ENCODE results near the gene IL1RAPL2. TPM values are rescaled to one million over a fixed set of nuclear protein-coding genes. Genes with fewer than 3 reads are reported as not detected.

Gene IL1RAPL2
- total RNA-seq, 1 experiment from 2014 or later = 1.6 TPM

- no TSS peak for BruUV-seq (replicated peaks)
- no peak overlapping the region for H3K27ac ChIP-seq
- no peaks in the 10 kb centered on the region for H3K79me2 ChIP-seq (ENCODE audit: low read depth)
- no peak for TF ChIP-seq EZH2 (IDR thresholded peaks at IDR 0.05; ENCODE audit: low read depth)
- H3K4me2 ChIP-seq = no peak overlapping the region
- no peaks in the 10 kb centered on the region for H3K27me3 ChIP-seq (ENCODE audit: insufficient read depth, low read depth)
- H4K20me1 ChIP-seq (ENCODE audit: insufficient read depth) = no peaks in the 10 kb centered on the region; the same call in 1 of the 2 replicates
- H3K9me3 ChIP-seq (ENCODE audit: insufficient read depth, low read depth) = no peaks in the 10 kb centered on the region
- H3K36me3 ChIP-seq (ENCODE audit: low read depth) = no peaks in the 10 kb centered on the region
- no peak for DNase-seq
- no peak overlapping the region for H3K4me3 ChIP-seq
- ChIA-PET POLR2A (ENCODE audit: unreplicated experiment) (no interaction called here), CTCF (no interaction called here)
- intact Hi-C loops (cut with micrococcal nuclease; ENCODE audit: unreplicated experiment) = no loop called here
- H2AFZ ChIP-seq = no peak overlapping the region
- H3K9me2 ChIP-seq (ENCODE audit: insufficient read depth) = no peaks in the 10 kb centered on the region
- no peaks in the 10 kb centered on the region for H3K4me1 ChIP-seq (replicated peaks; ENCODE audit: insufficient read depth)
- no peaks in the 10 kb centered on the region for H3F3A ChIP-seq (ENCODE audit: insufficient read depth, low read depth)
Measured at GRCh38 chrX:104833401-104833800, 267.4 kb downstream of the IL1RAPL2 start.

DNA sequence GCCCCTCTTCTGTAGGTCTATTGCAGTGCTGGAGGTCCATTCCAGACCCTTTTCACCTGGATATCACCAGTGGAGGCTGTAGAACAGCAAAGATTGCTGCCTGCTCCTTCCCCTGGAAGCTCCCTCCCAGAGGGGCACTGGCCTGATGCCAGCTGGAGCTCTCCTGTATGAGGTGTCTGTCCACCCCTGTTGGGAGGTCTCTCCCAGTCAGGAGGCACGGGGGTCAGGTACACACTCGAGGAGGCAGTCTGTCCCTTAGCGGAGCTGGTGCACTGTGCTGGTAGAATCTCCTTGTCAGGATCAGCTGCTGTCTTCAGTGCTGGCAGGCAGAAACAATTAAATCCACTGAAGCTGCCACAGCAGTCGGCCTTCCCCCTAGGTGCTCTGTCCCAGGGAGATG, 276.6 kb downstream of the IL1RAPL2 start:
- intact Hi-C loops (cut with micrococcal nuclease; ENCODE audit: unreplicated experiment) = no loop called here
- Histone ChIP-seq H3K4me2 (no peak overlapping the region), H3K36me3 (ENCODE audit: low read depth) (no peaks in the 10 kb centered on the region), H3K27ac (no peak overlapping the region), H3K9me2 (ENCODE audit: insufficient read depth) (no peaks in the 10 kb centered on the region), H2AFZ (no peak overlapping the region), H3K9me3 (ENCODE audit: insufficient read depth, low read depth) (no peaks in the 10 kb centered on the region), H3K27me3 (ENCODE audit: insufficient read depth, low read depth) (no peaks in the 10 kb centered on the region), H4K20me1 (ENCODE audit: insufficient read depth) (no peaks in the 10 kb centered on the region), H3K4me1 (replicated peaks; ENCODE audit: insufficient read depth) (no peaks in the 10 kb centered on the region), H3K79me2 (ENCODE audit: low read depth) (no peaks in the 10 kb centered on the region), H3F3A (ENCODE audit: insufficient read depth, low read depth) (no peaks in the 10 kb centered on the region), H3K4me3 (no peak overlapping the region)
- ChIA-PET CTCF (no interaction called here), POLR2A (ENCODE audit: unreplicated experiment) (no interaction called here)
- no peak for DNase-seq
- TF ChIP-seq EZH2 (IDR thresholded peaks at IDR 0.05; ENCODE audit: low read depth) (no peak), CTCF (conservative IDR thresholded peaks at IDR 0.05) (no peak)
- BruUV-seq (replicated peaks) = no TSS peak

DNA sequence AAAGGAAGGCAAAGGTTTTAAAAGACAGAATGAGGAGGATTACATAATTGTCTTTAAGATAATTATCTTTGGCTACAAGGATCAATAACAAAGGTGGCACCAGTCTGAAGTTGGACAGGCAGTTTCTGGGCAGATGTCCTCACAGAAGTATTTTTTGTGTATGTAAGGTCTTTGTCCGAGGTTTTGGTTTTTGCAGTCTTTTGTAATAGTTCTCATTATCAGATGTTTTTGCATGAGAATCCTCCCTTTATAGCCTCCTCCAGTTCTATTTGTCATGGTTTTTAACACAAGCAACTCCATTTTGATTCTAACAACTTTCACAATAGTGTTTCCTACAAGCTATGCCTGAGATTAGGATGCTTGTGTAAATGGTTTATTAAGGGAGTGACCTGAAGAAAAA, 286.2 kb downstream of the IL1RAPL2 start:
- peaks cover 14% of the 10 kb centered on the region; the same call in 1 of the 2 replicates for H3K4me1 ChIP-seq (replicated peaks; ENCODE audit: insufficient read depth)
- H3K9me2 ChIP-seq (ENCODE audit: insufficient read depth) = no peaks in the 10 kb centered on the region
- H2AFZ ChIP-seq = no peak overlapping the region
- H3K27ac ChIP-seq = no peak overlapping the region
- H3K9me3 ChIP-seq (ENCODE audit: insufficient read depth, low read depth) = no peaks in the 10 kb centered on the region
- CTCF ChIA-PET = no interaction called here
- DNase-seq = no peak
- no peaks in the 10 kb centered on the region for H4K20me1 ChIP-seq (ENCODE audit: insufficient read depth)
- H3K36me3 ChIP-seq (ENCODE audit: low read depth) = no peaks in the 10 kb centered on the region
- H3K79me2 ChIP-seq (ENCODE audit: low read depth) = no peaks in the 10 kb centered on the region
- POLR2A ChIA-PET (ENCODE audit: unreplicated experiment) = no interaction called here
- BruUV-seq (replicated peaks) = no TSS peak
- no peak for TF ChIP-seq CTCF (conservative IDR thresholded peaks at IDR 0.05)
- no peak for TF ChIP-seq EZH2 (IDR thresholded peaks at IDR 0.05; ENCODE audit: low read depth)
- intact Hi-C loops (cut with micrococcal nuclease; ENCODE audit: unreplicated experiment) = no loop called here
- H3F3A ChIP-seq (ENCODE audit: insufficient read depth, low read depth) = peaks cover 9% of the 10 kb centered on the region; the same call in 1 of the 2 replicates
- no peak overlapping the region for H3K4me2 ChIP-seq
- H3K27me3 ChIP-seq (ENCODE audit: insufficient read depth, low read depth) = no peaks in the 10 kb centered on the region
- H3K4me3 ChIP-seq = no peak overlapping the region

DNA sequence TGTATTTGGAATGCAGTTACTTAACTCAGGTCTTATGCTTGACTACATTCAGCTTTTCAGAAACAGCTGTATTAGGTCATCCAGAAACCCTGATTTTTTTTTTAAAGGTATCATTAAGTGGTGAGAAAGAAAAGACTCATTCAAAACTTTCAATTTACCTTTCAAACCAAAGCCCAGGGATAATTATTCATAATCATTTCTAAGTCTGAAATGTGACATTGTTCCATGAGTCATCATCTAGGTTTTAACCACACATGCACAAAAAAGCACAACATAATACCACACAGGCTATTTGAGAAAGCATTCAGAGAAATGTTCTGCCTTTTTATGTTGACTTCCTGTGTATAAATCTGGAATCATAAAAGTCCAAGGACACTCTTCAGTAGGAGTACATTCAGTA, 288.2 kb downstream of the IL1RAPL2 start:
- CTCF ChIA-PET = no interaction called here
- BruUV-seq (replicated peaks) = no TSS peak

More for the DNA sequence above, 288.2 kb downstream of the IL1RAPL2 start:
- no peak overlapping the region for H2AFZ ChIP-seq
- H3K9me3 ChIP-seq (ENCODE audit: insufficient read depth, low read depth) = no peaks in the 10 kb centered on the region
- H3F3A ChIP-seq (ENCODE audit: insufficient read depth, low read depth) = peaks cover 9% of the 10 kb centered on the region; the same call in 1 of the 2 replicates
- H3K36me3 ChIP-seq (ENCODE audit: low read depth) = no peaks in the 10 kb centered on the region
- no peaks in the 10 kb centered on the region for H3K79me2 ChIP-seq (ENCODE audit: low read depth)
- H3K4me2 ChIP-seq = 0 out of 2 replicates have a peak overlapping the region, but pooled peaks have one; percentile 16
- H4K20me1 ChIP-seq (ENCODE audit: insufficient read depth) = no peaks in the 10 kb centered on the region
- POLR2A ChIA-PET (ENCODE audit: unreplicated experiment) = no interaction called here
- no peaks in the 10 kb centered on the region for H3K9me2 ChIP-seq (ENCODE audit: insufficient read depth)
- no peak overlapping the region for H3K4me3 ChIP-seq
- peak in 1 of 2 experiments; percentile 43 for DNase-seq
- intact Hi-C loops (cut with micrococcal nuclease; ENCODE audit: unreplicated experiment) = no loop called here
- peak overlapping the region; percentile 37 for H3K27ac ChIP-seq
- H3K27me3 ChIP-seq (ENCODE audit: insufficient read depth, low read depth) = no peaks in the 10 kb centered on the region
- H3K4me1 ChIP-seq (replicated peaks; ENCODE audit: insufficient read depth) = peaks cover 14% of the 10 kb centered on the region; the same call in 1 of the 2 replicates
- TF ChIP-seq CTCF (conservative IDR thresholded peaks at IDR 0.05) (no peak), EZH2 (IDR thresholded peaks at IDR 0.05; ENCODE audit: low read depth) (no peak)

All from PC-9 (cell line).